Inferior parietal cortex (tissue), 1 donor: ENCODE results near the gene MRPL40.

Experiments
- DNase-seq: peaks from one replicate; pipeline ENCODE4 v3.0.0-alpha.2; 2016; ENCODE audit errors: extremely low spot score

Gene MRPL40

DNA sequence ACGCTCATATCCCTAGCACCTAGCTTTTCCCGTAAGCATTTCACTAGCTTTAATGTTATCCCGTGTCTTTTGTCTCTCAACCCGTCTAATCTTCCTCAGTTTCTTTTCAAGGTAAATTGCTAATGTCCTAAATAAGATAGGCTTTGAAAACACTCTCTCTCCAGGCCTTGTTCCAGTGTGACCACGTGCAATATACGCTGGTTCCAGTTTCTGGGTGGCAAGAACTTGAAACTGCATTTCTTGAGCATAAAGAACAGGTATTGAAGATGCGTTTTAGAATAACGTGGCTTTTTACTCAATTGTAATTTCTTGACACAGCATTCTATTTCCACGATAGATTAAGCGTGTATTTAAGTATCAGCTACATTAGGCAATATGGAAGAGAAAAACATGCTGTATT, 48.4 kb downstream of the MRPL40 start:
- no peak for DNase-seq

DNA sequence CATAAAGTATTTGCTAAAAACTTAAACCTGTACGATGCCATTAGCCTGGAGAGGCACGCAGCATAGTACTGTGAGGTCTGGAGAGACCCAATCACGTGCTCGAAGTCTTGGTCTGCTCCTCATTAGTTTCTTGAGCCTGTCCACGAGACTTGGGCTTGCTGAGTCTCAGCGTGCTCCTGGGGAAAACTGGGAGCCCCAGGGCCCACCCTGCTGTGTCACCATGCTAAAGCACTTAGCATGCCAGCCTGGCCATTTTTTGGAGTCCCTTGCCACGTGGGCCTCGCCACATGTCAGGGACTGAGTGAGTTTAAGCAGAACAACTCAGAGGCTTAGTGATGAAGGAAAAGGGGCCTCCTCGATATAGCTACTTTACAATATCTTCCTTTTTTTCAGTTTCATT, 50.0 kb downstream of the MRPL40 start:
- DNase-seq, result no peak

DNA sequence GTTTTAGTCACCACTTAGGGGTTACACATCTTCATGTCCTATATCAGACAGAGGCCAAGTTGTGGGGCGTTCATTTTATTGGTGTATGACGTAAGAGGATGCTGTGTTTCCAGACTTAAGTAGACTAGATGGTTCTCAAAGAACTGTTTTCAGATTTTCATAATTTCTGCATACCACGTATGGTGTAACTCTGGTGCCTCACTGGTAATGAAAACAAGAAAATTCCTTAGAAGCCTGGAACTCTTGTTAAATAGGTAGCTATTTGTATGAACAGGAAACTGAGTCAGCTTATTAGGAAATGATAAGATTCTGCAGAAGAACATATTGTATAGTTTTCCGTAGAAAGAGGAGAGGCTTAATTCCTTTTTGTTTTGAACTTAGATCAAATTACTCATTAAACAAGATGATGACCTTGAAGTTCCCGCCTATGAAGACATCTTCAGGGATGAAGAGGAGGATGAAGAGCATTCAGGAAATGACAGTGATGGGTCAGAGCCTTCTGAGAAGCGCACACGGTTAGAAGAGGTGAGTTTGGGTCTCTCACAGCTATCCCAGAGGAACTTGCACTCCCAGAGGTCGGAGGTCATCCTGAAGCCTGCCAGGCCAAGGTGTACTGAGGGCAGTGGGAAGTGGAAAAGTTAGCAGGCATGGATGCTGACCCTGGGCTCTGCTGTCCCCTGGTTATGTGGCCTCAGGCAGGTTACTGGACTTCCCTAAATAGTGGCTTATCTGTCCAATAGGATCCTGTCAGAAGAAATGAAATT, 51.3 kb downstream of the MRPL40 start:
- no peak for DNase-seq
